Caco-2 (cell line): ENCODE data around the gene PRR29. TPM values are rescaled to one million over a fixed set of nuclear protein-coding genes. Genes with fewer than 3 reads are reported as not detected.

ENCODE experiments used
- BruUV-seq: library from RNA; stranded (reverse); fragments of 400-500 nt; replicated peaks from 2 replicates; lab custom pipeline; 2021; lab: Mats Ljungman, UMichigan
- CTCF ChIA-PET: fragments of 300-600 bp; sonication (Branson Sonifier 250); formaldehyde crosslinking; loops from one replicate; lab custom pipeline; 2022; ENCODE audit warnings: antibody characterized with exemption; lab: Charles Lee
- POLR2A ChIA-PET: fragments of 300-600 bp; sonication (Branson Sonifier 250); formaldehyde crosslinking; loops from one replicate; lab custom pipeline; 2022; ENCODE audit warnings: antibody characterized with exemption; lab: Charles Lee
- DNase-seq, 2 experiments: peaks; one replicate each; pipeline versions ENCODE4 v3.0.0 to v3.0.0-alpha.2; 2020 to 2022
- H3K27me3 ChIP-seq: replicated peaks from 2 replicates; pipeline ENCODE4 v1.6.0; 2011; ENCODE audit warnings: low read length; ENCODE audit not compliant: control insufficient read depth, insufficient read depth
- H3K36me3 ChIP-seq: 2 replicates; pipeline ENCODE4 v1.5.1; 2011; ENCODE audit warnings: low read length; ENCODE audit not compliant: control insufficient read depth, insufficient read depth
- H3K4me1 ChIP-seq: fragments of 250-450 bp; sonication (Bioruptor Pico); 2 replicates; pipeline ENCODE4 v1.5.1; 2020; ENCODE audit warnings: mild to moderate bottlenecking
- H3K4me3 ChIP-seq: 2 replicates; pipeline ENCODE4 v1.5.1; 2011; ENCODE audit warnings: low read depth, mild to moderate bottlenecking, control low read depth, low read length
- H3K9me3 ChIP-seq: fragments of 250-450 bp; sonication (Bioruptor Pico); 2 replicates; pipeline ENCODE4 v1.5.1; 2020; ENCODE audit warnings: mild to moderate bottlenecking, moderate library complexity
- H3K27ac Mint-ChIP-seq: one replicate; pipeline ENCODE4 v1.8.0; 2022; ENCODE audit warnings: mixed read lengths; ENCODE audit not compliant: unreplicated experiment
- H3K27me3 Mint-ChIP-seq: one replicate; pipeline ENCODE4 v1.8.0; 2022; ENCODE audit warnings: mixed read lengths; ENCODE audit not compliant: insufficient read depth, unreplicated experiment
- H3K36me3 Mint-ChIP-seq: one replicate; pipeline ENCODE4 v1.8.0; 2022; ENCODE audit warnings: mild to moderate bottlenecking, mixed read lengths; ENCODE audit not compliant: insufficient read depth, unreplicated experiment
- H3K4me1 Mint-ChIP-seq: one replicate; pipeline ENCODE4 v1.8.0; 2022; ENCODE audit warnings: low read depth, mixed read lengths; ENCODE audit not compliant: unreplicated experiment
- H3K4me3 Mint-ChIP-seq: one replicate; pipeline ENCODE4 v1.8.0; 2022; ENCODE audit warnings: mild to moderate bottlenecking, moderate library complexity, mixed read lengths; ENCODE audit not compliant: unreplicated experiment
- H3K9me3 Mint-ChIP-seq: one replicate; pipeline ENCODE4 v1.8.0; 2022; ENCODE audit warnings: mixed read lengths; ENCODE audit not compliant: unreplicated experiment
- CTCF ChIP-seq, 2 experiments: fragments of 200-600 bp in 1 of 2; IDR thresholded peaks; 1 replicate in 1 of 2; 2 replicates in 1 of 2; pipeline versions ENCODE4 v1.5.1 to v1.8.0; 2011 to 2022; ENCODE audit warnings: antibody characterized with exemption in 1 of 2, control low read depth in 1 of 2, inconsistent platforms in 1 of 2, low read depth in 1 of 2, low read length in 1 of 2, mild to moderate bottlenecking in 1 of 2, moderate library complexity in 1 of 2; ENCODE audit not compliant: insufficient read depth in 1 of 2, severe bottlenecking in 1 of 2, unreplicated experiment in 1 of 2
- intact Hi-C: fragments of 100-400 bp; cut with micrococcal nuclease; formaldehyde crosslinking; loops from one replicate; pipeline ENCODE4 v1.10.0; 2022; ENCODE audit not compliant: unreplicated experiment
- total RNA-seq: library from RNA; stranded (reverse); gene quantifications from 2 replicates; pipeline ENCODE4 v1.2.3, GENCODE V29; 2022

The PRR29 gene
- total RNA-seq, 1 experiment from 2014 or later, result not detected

- Mint-ChIP-seq H3K4me3 (no peak overlapping the region), H3K9me3 (no peaks in the 10 kb centered on the region), H3K36me3 (no peaks in the 10 kb centered on the region), H3K27me3 (peaks cover 6% of the 10 kb centered on the region), H3K27ac (no peak overlapping the region), H3K4me1 (no peaks in the 10 kb centered on the region)
- BruUV-seq, result no TSS peak
- DNase-seq, result peak; percentile 72 to 82
- TF ChIP-seq CTCF (IDR thresholded peaks at IDR 0.05; ENCODE audit: insufficient read depth in 1 of 2, low read depth in 1 of 2, low read length in 1 of 2, severe bottlenecking in 1 of 2, unreplicated experiment in 1 of 2), result peak; percentile 71 to 85
- Histone ChIP-seq H3K9me3 (no peaks in the 10 kb centered on the region), H3K4me1 (no peaks in the 10 kb centered on the region), H3K36me3 (no peaks in the 10 kb centered on the region), H3K4me3 (no peak overlapping the region), H3K27me3 (no peaks in the 10 kb centered on the region)
- POLR2A ChIA-PET, result no interaction called here
- CTCF ChIA-PET, result interaction anchor here (0.6 to 1.8 kb wide), 12 partner anchors 11 to 242 kb away, joined by 3 to 31 read pairs (median 4); partner anchors contain the start of genes CSHL1 and GH1
- intact Hi-C loops, result loop anchor here (5.0 kb wide), 1 partner anchor 36 kb away; no protein-coding TSS in a partner anchor
Observed at GRCh38 chr17:63950940-63951907, 46.9 kb upstream of the PRR29 start.

DNA sequence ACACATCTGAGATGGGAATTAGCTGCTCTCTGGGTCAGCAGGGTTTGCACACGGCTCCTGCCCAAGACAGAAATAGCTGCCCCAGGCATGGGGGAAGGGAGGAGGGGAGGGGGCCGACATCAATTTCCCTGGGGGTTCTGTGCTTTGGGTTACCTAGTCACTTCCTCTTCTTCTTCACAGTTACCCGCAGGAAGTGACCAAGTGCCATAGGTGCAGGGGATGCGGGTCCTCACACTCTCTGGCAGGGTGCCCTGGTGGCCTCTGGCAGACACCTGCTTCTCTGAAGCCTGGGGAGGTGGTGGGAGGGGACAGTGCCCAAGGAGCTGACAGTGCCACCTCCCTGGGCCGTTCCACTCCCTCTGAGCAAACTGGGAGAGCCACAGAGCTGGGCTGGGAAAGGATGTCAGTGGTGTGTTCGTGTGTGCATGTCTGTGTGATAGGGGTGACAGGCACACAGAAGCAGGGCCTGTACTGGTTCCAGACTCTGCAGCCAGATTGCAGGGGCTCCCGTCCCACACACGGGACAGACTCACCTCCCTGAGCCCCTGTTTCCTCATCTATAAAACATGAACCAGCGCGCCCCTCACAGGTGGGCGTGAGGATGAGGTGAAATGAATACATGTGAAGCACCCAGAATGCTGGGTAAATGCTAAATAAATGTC lies 43.6 kb upstream of the PRR29 start:
- Mint-ChIP-seq H3K36me3 (no peaks in the 10 kb centered on the region), H3K27ac (no peak overlapping the region), H3K4me3 (no peak overlapping the region), H3K4me1 (no peaks in the 10 kb centered on the region), H3K27me3 (peaks cover 6% of the 10 kb centered on the region), H3K9me3 (no peaks in the 10 kb centered on the region)
- intact Hi-C loops, result loop anchor here (5.0 kb wide), 1 partner anchor 33 kb away; no protein-coding TSS in a partner anchor
- CTCF ChIA-PET, result interaction anchor here (0.6 to 0.9 kb wide), 2 partner anchors 8 to 178 kb away, joined by 3 read pairs; no protein-coding TSS in a partner anchor
- Histone ChIP-seq H3K27me3 (no peaks in the 10 kb centered on the region), H3K36me3 (no peaks in the 10 kb centered on the region), H3K4me3 (no peak overlapping the region), H3K4me1 (no peaks in the 10 kb centered on the region), H3K9me3 (no peaks in the 10 kb centered on the region)
- no peak for TF ChIP-seq CTCF (IDR thresholded peaks at IDR 0.05; ENCODE audit: insufficient read depth in 1 of 2, low read depth in 1 of 2, low read length in 1 of 2, severe bottlenecking in 1 of 2, unreplicated experiment in 1 of 2)
- BruUV-seq, result no TSS peak
- POLR2A ChIA-PET, result no interaction called here
- DNase-seq, result no peak

DNA sequence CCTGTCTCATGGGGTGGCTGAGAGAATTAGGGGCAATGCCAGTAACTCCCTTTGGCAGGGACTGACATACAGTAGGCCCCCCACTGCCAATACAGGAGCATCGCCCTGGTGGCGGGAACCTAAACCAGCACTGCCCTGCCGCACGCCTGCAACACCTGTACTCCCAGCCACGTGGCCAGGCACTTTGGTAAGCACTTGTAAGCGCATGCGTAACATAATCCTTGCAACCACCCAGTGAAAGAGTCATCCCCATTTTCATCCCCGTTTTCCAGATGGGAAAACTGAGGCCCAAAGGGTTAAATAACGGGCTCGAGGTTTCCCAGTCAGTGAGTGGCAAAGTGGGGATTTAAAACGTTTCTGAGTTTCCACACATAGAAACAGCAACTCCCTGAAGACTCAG lies 42.9 kb upstream of the PRR29 start:
- H3K27me3 Mint-ChIP-seq, result peaks cover 6% of the 10 kb centered on the region

More for the DNA sequence above, 42.9 kb upstream of the PRR29 start:
- Histone ChIP-seq H3K9me3 (no peaks in the 10 kb centered on the region), H3K27me3 (no peaks in the 10 kb centered on the region), H3K4me1 (no peaks in the 10 kb centered on the region), H3K4me3 (no peak overlapping the region), H3K36me3 (no peaks in the 10 kb centered on the region)
- intact Hi-C loops, result no loop called here
- no peaks in the 10 kb centered on the region for H3K9me3 Mint-ChIP-seq
- H3K4me1 Mint-ChIP-seq, result no peaks in the 10 kb centered on the region
- no peak for DNase-seq
- no peak overlapping the region for H3K4me3 Mint-ChIP-seq
- CTCF ChIA-PET, result interaction anchor here (0.9 kb wide), 1 partner anchor 8 kb away, joined by 3 read pairs; no protein-coding TSS in a partner anchor
- no peaks in the 10 kb centered on the region for H3K36me3 Mint-ChIP-seq
- no TSS peak for BruUV-seq
- H3K27ac Mint-ChIP-seq, result no peak overlapping the region
- POLR2A ChIA-PET, result no interaction called here
- no peak for TF ChIP-seq CTCF (IDR thresholded peaks at IDR 0.05; ENCODE audit: insufficient read depth in 1 of 2, low read depth in 1 of 2, low read length in 1 of 2, severe bottlenecking in 1 of 2, unreplicated experiment in 1 of 2)
